WTC11 (cell line): ENCODE results near the gene PCBP3. TPM values are rescaled to one million over a fixed set of nuclear protein-coding genes. Genes with fewer than 3 reads are reported as not detected.

ENCODE experiments used
- ATAC-seq: fragments of 200-7000 bp; cut with Tn5 transposase; 2 replicates; pipeline ENCODE4 v1.10.0; 2021; ENCODE audit warnings: mild to moderate bottlenecking, moderate library complexity
- CTCF ChIA-PET: fragments of 300-600 bp; sonication (Branson Sonifier 250); formaldehyde crosslinking; loops from one replicate; lab custom pipeline; 2021; ENCODE audit warnings: antibody characterized with exemption; lab: Charles Lee
- POLR2A ChIA-PET: fragments of 350-600 bp; sonication (Branson Sonifier 250); formaldehyde crosslinking; loops from one replicate; lab custom pipeline; 2021; ENCODE audit warnings: antibody characterized with exemption; lab: Charles Lee
- DNase-seq: peaks from one replicate; pipeline ENCODE4 v3.0.0; 2021; ENCODE audit warnings: low spot score
- H3K27ac Mint-ChIP-seq: 2 replicates; pipeline ENCODE4 v1.8.0; 2021; ENCODE audit warnings: mixed read lengths
- H3K27me3 Mint-ChIP-seq: 2 replicates; pipeline ENCODE4 v1.8.0; 2021; ENCODE audit warnings: low read depth, mild to moderate bottlenecking, moderate library complexity, mixed read lengths
- H3K36me3 Mint-ChIP-seq: 2 replicates; pipeline ENCODE4 v1.8.0; 2021; ENCODE audit warnings: mixed read lengths
- H3K4me1 Mint-ChIP-seq: 2 replicates; pipeline ENCODE4 v1.8.0; 2022; ENCODE audit warnings: mixed read lengths
- H3K4me3 Mint-ChIP-seq: 2 replicates; pipeline ENCODE4 v1.8.0; 2021; ENCODE audit warnings: mild to moderate bottlenecking, moderate library complexity, mixed read lengths
- H3K9me3 Mint-ChIP-seq: 2 replicates; pipeline ENCODE4 v1.8.0; 2021; ENCODE audit warnings: mixed read lengths
- AFF4 ChIP-seq: sonication (generic); formaldehyde crosslinking; IDR thresholded peaks from 2 replicates; pipeline ENCODE4 v1.8.1; 2023; ENCODE audit warnings: mild to moderate bottlenecking, missing genetic modification reagents, borderline replicate concordance
- CTCF ChIP-seq: fragments of 200-600 bp; IDR thresholded peaks from 2 replicates; pipeline ENCODE4 v1.8.0; 2022; ENCODE audit warnings: antibody characterized with exemption
- FOXP4 ChIP-seq: sonication (generic); formaldehyde crosslinking; IDR thresholded peaks from 2 replicates; pipeline ENCODE4 v1.8.0; 2022; ENCODE audit warnings: mild to moderate bottlenecking, missing genetic modification reagents
- HMGXB4 ChIP-seq: sonication (generic); formaldehyde crosslinking; IDR thresholded peaks from 2 replicates; pipeline ENCODE4 v1.8.1; 2023; ENCODE audit warnings: mild to moderate bottlenecking, moderate library complexity, missing genetic modification reagents
- IRF2 ChIP-seq: sonication (generic); formaldehyde crosslinking; IDR thresholded peaks from 2 replicates; pipeline ENCODE4 v1.8.0; 2022; ENCODE audit warnings: low read depth, missing genetic modification reagents, borderline replicate concordance
- PRDM15 ChIP-seq: sonication (generic); formaldehyde crosslinking; IDR thresholded peaks from 2 replicates; pipeline ENCODE4 v1.8.0; 2022; ENCODE audit warnings: missing genetic modification reagents
- PRRX2 ChIP-seq: fragments of 250-450 bp; sonication (Bioruptor Pico); IDR thresholded peaks from 2 replicates; pipeline ENCODE4 v1.8.0; 2021; ENCODE audit warnings: mild to moderate bottlenecking
- SMAD3 ChIP-seq: sonication (generic); formaldehyde crosslinking; IDR thresholded peaks from 2 replicates; pipeline ENCODE4 v1.8.0; 2022; ENCODE audit warnings: missing genetic modification reagents, mild to moderate bottlenecking, borderline replicate concordance
- ZNF232 ChIP-seq: sonication (generic); formaldehyde crosslinking; IDR thresholded peaks from 2 replicates; pipeline ENCODE4 v1.8.0; 2022; ENCODE audit warnings: mild to moderate bottlenecking, missing genetic modification reagents
- total RNA-seq: library from RNA; stranded (reverse); gene quantifications from 3 replicates; pipeline ENCODE4 v1.2.3, GENCODE V29; 2021
- TF ChIP-seq, protein P1 (sequence below): sonication (generic); formaldehyde crosslinking; IDR thresholded peaks from 2 replicates; pipeline ENCODE4 v1.8.1; 2022; ENCODE audit warnings: low read depth, mild to moderate bottlenecking, moderate library complexity, missing genetic modification reagents, borderline replicate concordance

Gene PCBP3
- total RNA-seq, 1 experiment from 2014 or later = 8.5 TPM

DNA sequence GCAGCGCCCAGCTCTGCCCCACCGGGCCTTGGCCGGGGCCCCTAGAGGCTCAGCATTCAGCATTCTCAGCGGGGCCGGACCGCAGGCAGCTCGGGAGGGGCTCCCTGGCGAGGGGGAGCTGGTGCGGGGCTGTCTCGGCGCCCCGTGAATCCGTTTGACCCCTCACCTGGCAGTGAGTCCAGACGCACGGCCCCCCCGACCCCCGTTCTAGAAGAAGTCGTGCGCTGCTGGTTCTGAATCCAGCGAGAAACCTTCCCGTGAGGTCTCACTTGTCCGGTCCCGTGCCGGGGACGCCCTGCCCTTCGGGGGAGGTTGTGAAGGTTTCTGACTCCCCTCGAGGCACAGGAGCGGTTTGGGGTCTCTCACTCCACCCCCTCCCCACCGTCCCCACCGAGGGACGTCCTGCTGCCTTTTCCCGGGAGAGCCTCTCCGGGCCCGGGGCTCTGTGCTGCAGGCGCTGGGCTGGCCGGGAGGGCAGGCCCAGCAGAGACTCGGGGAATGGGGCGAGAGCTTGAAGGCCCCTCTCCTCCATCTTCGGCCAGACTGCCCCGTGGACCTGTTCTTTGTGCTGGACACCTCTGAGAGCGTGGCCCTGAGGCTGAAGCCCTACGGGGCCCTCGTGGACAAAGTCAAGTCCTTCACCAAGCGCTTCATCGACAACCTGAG is 338.7 kb downstream of the PCBP3 start:
- ATAC-seq (peak; percentile 10; the same call in 1 of the 2 replicates), DNase-seq (peak; percentile 35)
- peak overlapping the region; percentile 73 for H3K4me3 Mint-ChIP-seq
- peaks cover 17% of the 10 kb centered on the region for H3K36me3 Mint-ChIP-seq
- TF ChIP-seq HMGXB4 (CRISPR knock-in tag) (peak; percentile 33; the same call in 1 of the 2 replicates), PRRX2 (CRISPR knock-in tag) (no peak), AFF4 (no peak), SMAD3 (CRISPR knock-in tag) (no peak), ZNF232 (0 out of 2 replicates have a peak, but pooled peaks have one; percentile 54), IRF2 (CRISPR knock-in tag) (no peak), FOXP4 (CRISPR knock-in tag) (0 out of 2 replicates have a peak, but pooled peaks have one; percentile 39)
- TF ChIP-seq, protein P1, sequence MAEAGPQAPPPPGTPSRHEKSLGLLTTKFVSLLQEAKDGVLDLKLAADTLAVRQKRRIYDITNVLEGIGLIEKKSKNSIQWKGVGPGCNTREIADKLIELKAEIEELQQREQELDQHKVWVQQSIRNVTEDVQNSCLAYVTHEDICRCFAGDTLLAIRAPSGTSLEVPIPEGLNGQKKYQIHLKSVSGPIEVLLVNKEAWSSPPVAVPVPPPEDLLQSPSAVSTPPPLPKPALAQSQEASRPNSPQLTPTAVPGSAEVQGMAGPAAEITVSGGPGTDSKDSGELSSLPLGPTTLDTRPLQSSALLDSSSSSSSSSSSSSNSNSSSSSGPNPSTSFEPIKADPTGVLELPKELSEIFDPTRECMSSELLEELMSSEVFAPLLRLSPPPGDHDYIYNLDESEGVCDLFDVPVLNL (CRISPR knock-in tag) = 0 out of 2 replicates have a peak, but pooled peaks have one; percentile 7
- H3K27me3 Mint-ChIP-seq = peaks cover 7% of the 10 kb centered on the region
- H3K4me1 Mint-ChIP-seq = peaks cover 15% of the 10 kb centered on the region
- ChIA-PET POLR2A (interaction anchor here (0.5 to 1.2 kb wide), 2 partner anchors 9 to 1712 kb away, joined by 3 to 4 read pairs; no protein-coding TSS in a partner anchor), CTCF (interaction anchor here (0.9 to 3.2 kb wide), 3 partner anchors 10 to 161 kb away, joined by 3 to 34 read pairs (median 3); partner anchors contain the start of gene COL6A2)
- no peaks in the 10 kb centered on the region for H3K9me3 Mint-ChIP-seq
- no peak overlapping the region for H3K27ac Mint-ChIP-seq

- TF ChIP-seq PRDM15 (CRISPR knock-in tag) (no peak), CTCF (no peak)
- peaks cover 7% of the 10 kb centered on the region for H3K27me3 Mint-ChIP-seq
- DNase-seq (peak; percentile 42), ATAC-seq (peak; percentile 21)
- H3K4me3 Mint-ChIP-seq = peak overlapping the region; percentile 73
- H3K9me3 Mint-ChIP-seq = no peaks in the 10 kb centered on the region
- H3K36me3 Mint-ChIP-seq = peaks cover 18% of the 10 kb centered on the region
- peaks cover 15% of the 10 kb centered on the region for H3K4me1 Mint-ChIP-seq
- ChIA-PET POLR2A (no interaction called here), CTCF (interaction anchor here (0.9 to 3.2 kb wide), 3 partner anchors 11 to 160 kb away, joined by 3 to 34 read pairs (median 3); partner anchors contain the start of gene COL6A2)
- H3K27ac Mint-ChIP-seq = peak overlapping the region; percentile 45; the same call in 1 of the 2 replicates
Measured at GRCh38 chr21:45982758-45983648, 339.5 kb downstream of the PCBP3 start.
